GM23338 (cell line): ENCODE data around the gene PERP.

Experiments
- CREB1 ChIP-seq: fragments of 250-450 bp; sonication (Bioruptor Pico); IDR thresholded peaks from 2 replicates; pipeline ENCODE4 v1.5.0; 2020; ENCODE audit warnings: low read depth, mild to moderate bottlenecking, moderate library complexity
- EZH2 ChIP-seq: fragments of 200-600 bp; sonication (generic); IDR thresholded peaks from one replicate; pipeline ENCODE4 v1.8.0; 2017; ENCODE audit warnings: antibody characterized with exemption, mild to moderate bottlenecking, low read depth; ENCODE audit not compliant: unreplicated experiment
- EZH2phosphoT487 ChIP-seq: fragments of 200-600 bp; sonication (generic); IDR thresholded peaks from one replicate; pipeline ENCODE4 v1.8.1; 2018; ENCODE audit warnings: antibody characterized with exemption; ENCODE audit not compliant: unreplicated experiment
- JUNB ChIP-seq: IDR thresholded peaks from one replicate; pipeline ENCODE4 v1.6.1; 2016; ENCODE audit warnings: antibody characterized with exemption; ENCODE audit not compliant: unreplicated experiment
- POLR2AphosphoS5 ChIP-seq: IDR thresholded peaks from 2 replicates; pipeline ENCODE4 v1.6.1; 2016; ENCODE audit warnings: antibody characterized with exemption, low read depth
- STAT1 ChIP-seq: IDR thresholded peaks from one replicate; pipeline ENCODE4 v1.6.1; 2016; ENCODE audit warnings: antibody characterized with exemption; ENCODE audit not compliant: unreplicated experiment
- ZNF114 ChIP-seq: fragments of 250-450 bp; sonication (Bioruptor Pico); IDR thresholded peaks from 2 replicates; pipeline ENCODE4 v1.5.0; 2020; ENCODE audit warnings: mild to moderate bottlenecking, moderate library complexity
- ZNF331 ChIP-seq: fragments of 250-450 bp; sonication (Bioruptor Pico); IDR thresholded peaks from 2 replicates; pipeline ENCODE4 v1.5.0; 2020; ENCODE audit warnings: low read depth, mild to moderate bottlenecking, moderate library complexity
- TF ChIP-seq, protein P1 (sequence below), 2 experiments: fragments of 200-600 bp in 1 of 2; sonication (generic) in 1 of 2; conservative IDR thresholded peaks; 2 replicates each; pipeline versions ENCODE4 v1.5.1 to v1.6.1; 2016 to 2017; ENCODE audit warnings: antibody characterized with exemption in 2 of 2, low read depth in 2 of 2, mild to moderate bottlenecking in 2 of 2, moderate library complexity in 1 of 2
- TF ChIP-seq, protein P2 (sequence below): IDR thresholded peaks from one replicate; pipeline ENCODE4 v1.6.1; 2018; ENCODE audit warnings: antibody characterized with exemption; ENCODE audit not compliant: unreplicated experiment
- TF ChIP-seq, protein P3 (sequence below): IDR thresholded peaks from 2 replicates; pipeline ENCODE4 v1.6.1; 2016; ENCODE audit warnings: antibody characterized with exemption

DNA sequence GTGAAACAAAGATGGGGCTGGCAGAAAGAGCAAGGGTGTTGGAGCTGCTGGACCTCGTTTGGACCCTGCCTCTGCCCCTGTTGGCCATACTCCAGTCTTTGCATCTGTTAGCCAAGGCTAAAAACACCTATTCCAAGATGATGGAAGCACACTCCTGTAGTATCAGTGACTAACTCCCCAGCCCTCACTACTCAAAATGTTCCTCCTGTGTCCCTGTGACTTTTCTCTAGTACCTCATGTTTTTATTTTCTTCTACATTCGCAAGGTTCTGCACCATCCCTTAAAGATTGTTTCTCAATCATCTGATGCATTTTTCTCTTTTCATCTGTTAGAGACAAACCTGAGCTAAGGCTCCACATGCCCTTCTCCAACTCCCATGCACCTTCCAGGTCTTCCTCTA lies 8.9 kb downstream of the PERP start:
- TF ChIP-seq, protein P1, sequence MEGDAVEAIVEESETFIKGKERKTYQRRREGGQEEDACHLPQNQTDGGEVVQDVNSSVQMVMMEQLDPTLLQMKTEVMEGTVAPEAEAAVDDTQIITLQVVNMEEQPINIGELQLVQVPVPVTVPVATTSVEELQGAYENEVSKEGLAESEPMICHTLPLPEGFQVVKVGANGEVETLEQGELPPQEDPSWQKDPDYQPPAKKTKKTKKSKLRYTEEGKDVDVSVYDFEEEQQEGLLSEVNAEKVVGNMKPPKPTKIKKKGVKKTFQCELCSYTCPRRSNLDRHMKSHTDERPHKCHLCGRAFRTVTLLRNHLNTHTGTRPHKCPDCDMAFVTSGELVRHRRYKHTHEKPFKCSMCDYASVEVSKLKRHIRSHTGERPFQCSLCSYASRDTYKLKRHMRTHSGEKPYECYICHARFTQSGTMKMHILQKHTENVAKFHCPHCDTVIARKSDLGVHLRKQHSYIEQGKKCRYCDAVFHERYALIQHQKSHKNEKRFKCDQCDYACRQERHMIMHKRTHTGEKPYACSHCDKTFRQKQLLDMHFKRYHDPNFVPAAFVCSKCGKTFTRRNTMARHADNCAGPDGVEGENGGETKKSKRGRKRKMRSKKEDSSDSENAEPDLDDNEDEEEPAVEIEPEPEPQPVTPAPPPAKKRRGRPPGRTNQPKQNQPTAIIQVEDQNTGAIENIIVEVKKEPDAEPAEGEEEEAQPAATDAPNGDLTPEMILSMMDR (conservative IDR thresholded peaks at IDR 0.05; ENCODE audit: low read depth in 2 of 2), result no peak
- TF ChIP-seq, protein P2, sequence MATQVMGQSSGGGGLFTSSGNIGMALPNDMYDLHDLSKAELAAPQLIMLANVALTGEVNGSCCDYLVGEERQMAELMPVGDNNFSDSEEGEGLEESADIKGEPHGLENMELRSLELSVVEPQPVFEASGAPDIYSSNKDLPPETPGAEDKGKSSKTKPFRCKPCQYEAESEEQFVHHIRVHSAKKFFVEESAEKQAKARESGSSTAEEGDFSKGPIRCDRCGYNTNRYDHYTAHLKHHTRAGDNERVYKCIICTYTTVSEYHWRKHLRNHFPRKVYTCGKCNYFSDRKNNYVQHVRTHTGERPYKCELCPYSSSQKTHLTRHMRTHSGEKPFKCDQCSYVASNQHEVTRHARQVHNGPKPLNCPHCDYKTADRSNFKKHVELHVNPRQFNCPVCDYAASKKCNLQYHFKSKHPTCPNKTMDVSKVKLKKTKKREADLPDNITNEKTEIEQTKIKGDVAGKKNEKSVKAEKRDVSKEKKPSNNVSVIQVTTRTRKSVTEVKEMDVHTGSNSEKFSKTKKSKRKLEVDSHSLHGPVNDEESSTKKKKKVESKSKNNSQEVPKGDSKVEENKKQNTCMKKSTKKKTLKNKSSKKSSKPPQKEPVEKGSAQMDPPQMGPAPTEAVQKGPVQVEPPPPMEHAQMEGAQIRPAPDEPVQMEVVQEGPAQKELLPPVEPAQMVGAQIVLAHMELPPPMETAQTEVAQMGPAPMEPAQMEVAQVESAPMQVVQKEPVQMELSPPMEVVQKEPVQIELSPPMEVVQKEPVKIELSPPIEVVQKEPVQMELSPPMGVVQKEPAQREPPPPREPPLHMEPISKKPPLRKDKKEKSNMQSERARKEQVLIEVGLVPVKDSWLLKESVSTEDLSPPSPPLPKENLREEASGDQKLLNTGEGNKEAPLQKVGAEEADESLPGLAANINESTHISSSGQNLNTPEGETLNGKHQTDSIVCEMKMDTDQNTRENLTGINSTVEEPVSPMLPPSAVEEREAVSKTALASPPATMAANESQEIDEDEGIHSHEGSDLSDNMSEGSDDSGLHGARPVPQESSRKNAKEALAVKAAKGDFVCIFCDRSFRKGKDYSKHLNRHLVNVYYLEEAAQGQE, result no peak
- TF ChIP-seq EZH2 (no peak), ZNF331 (CRISPR knock-in tag) (no peak), JUNB (no peak), POLR2AphosphoS5 (no peak), ZNF114 (CRISPR knock-in tag) (no peak), EZH2phosphoT487 (no peak), STAT1 (no peak), CREB1 (no peak)
- TF ChIP-seq, protein P3, sequence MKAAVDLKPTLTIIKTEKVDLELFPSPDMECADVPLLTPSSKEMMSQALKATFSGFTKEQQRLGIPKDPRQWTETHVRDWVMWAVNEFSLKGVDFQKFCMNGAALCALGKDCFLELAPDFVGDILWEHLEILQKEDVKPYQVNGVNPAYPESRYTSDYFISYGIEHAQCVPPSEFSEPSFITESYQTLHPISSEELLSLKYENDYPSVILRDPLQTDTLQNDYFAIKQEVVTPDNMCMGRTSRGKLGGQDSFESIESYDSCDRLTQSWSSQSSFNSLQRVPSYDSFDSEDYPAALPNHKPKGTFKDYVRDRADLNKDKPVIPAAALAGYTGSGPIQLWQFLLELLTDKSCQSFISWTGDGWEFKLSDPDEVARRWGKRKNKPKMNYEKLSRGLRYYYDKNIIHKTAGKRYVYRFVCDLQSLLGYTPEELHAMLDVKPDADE, result no peak
